Activated T-cell treated with anti-CD3 and anti-CD28 coated beads, Interleukin-2, amount 50 U/mL, for 4 hours (primary cell): ENCODE results near the gene BATF3. TPM values are rescaled to one million over a fixed set of nuclear protein-coding genes. Genes with fewer than 3 reads are reported as not detected.

Experiments used
- ATAC-seq, 2 donors: fragments of 200-7000 bp; cut with Tn5 transposase; one replicate each; pipeline ENCODE4 v1.10.0; 2021
- DNase-seq: peaks from one replicate; pipeline ENCODE4 v3.0.0-alpha.2; 2020
- H3K27me3 Mint-ChIP-seq: one replicate; pipeline ENCODE4 v1.8.0; 2021; ENCODE audit warnings: low read depth, mixed read lengths
- H3K36me3 Mint-ChIP-seq: one replicate; pipeline ENCODE4 v1.8.0; 2022; ENCODE audit warnings: mixed read lengths; ENCODE audit not compliant: insufficient read depth
- H3K4me1 Mint-ChIP-seq: one replicate; pipeline ENCODE4 v1.8.0; 2021; ENCODE audit warnings: low read depth, mixed read lengths
- H3K4me3 Mint-ChIP-seq: one replicate; pipeline ENCODE4 v1.8.0; 2021; ENCODE audit warnings: mild to moderate bottlenecking, moderate library complexity, mixed read lengths
- H3K9me3 Mint-ChIP-seq: one replicate; pipeline ENCODE4 v1.8.0; 2021; ENCODE audit warnings: mixed read lengths
- total RNA-seq, 3 donors: library from RNA; stranded (reverse); gene quantifications; one replicate each; pipeline ENCODE4 v1.2.1, GENCODE V29; 2021

BATF3 gene
- total RNA-seq, 3 donors from 2014 or later, result 54.2 to 75.8 (median 64.8) TPM

DNA sequence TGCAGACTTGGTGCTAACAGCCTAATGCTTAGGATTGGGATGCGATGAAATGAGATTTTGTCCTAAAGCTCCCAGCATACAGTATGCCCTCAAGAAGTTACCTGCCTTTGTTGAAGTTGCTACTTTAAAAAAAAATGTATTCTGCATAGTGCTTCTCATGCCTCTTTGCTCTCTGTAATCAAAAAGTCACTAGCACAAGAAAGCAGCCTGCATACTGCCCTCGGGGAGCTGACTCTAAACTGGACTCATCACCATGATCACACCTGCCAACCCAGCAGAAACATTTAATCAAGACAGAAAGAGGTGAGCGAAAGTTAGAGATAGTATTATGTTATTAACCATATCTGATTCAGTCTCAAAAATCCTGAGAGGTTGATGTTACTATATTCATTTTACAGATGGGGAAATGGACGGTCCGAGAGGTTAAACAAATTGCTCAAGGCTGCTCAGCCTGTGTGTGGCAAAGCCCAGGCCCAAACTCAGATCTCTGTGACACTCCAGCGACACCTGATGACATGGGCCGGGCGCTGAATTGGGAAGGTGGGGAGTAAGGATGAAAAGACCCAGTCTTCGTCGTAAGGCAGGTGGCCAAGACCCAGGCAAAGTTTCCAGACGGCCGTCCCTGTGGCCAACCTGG is 1.1 kb downstream of the BATF3 start:
- DNase-seq (no peak), ATAC-seq (no peak)
- peaks cover 13% of the 10 kb centered on the region for H3K36me3 Mint-ChIP-seq
- peaks cover 7% of the 10 kb centered on the region for H3K27me3 Mint-ChIP-seq
- no peaks in the 10 kb centered on the region for H3K9me3 Mint-ChIP-seq
- H3K4me3 Mint-ChIP-seq, result peak overlapping the region; percentile 89
- H3K4me1 Mint-ChIP-seq, result peaks cover 55% of the 10 kb centered on the region

DNA sequence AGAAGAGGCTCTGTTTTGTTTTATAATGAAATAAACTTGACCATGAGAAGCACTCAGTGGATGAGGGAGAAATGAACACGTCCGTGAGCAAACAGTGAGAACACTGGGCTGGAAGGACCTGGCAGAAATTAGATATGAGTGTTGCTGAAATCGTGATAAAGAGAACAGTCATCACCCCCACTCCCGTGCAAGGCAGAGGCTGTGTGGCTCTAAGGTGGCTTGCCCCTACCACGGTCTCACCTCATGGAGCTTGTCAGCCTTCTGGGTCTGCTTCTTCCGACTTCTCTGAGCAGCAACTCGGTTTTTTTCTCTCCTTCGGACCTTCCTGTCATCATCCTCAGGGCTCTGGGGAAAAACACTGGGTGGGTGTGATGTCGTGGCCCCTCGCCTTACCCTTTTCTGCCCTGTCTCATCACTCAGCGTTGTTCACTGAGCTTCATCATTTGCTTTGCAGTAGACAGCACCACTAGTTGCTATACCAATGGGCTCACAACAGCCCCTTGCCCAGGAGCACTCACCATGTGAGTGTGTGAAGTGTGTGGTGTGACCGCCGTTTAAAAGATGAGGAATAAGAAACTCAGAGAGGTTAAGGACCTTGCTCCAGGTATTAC is 2.8 kb downstream of the BATF3 start:
- no peak for DNase-seq
- Mint-ChIP-seq H3K27me3 (peaks cover 7% of the 10 kb centered on the region), H3K4me3 (peak overlapping the region; percentile 54), H3K9me3 (no peaks in the 10 kb centered on the region), H3K36me3 (peaks cover 15% of the 10 kb centered on the region), H3K4me1 (peaks cover 42% of the 10 kb centered on the region)
- ATAC-seq, result no peak

- Mint-ChIP-seq H3K36me3 (peaks cover 18% of the 10 kb centered on the region), H3K4me1 (peaks cover 21% of the 10 kb centered on the region), H3K27me3 (peaks cover 7% of the 10 kb centered on the region), H3K4me3 (no peak overlapping the region), H3K9me3 (no peaks in the 10 kb centered on the region)
- ATAC-seq (no peak), DNase-seq (no peak)
Observed at GRCh38 chr1:212692774-212693644, 6.6 kb downstream of the BATF3 start.

DNA sequence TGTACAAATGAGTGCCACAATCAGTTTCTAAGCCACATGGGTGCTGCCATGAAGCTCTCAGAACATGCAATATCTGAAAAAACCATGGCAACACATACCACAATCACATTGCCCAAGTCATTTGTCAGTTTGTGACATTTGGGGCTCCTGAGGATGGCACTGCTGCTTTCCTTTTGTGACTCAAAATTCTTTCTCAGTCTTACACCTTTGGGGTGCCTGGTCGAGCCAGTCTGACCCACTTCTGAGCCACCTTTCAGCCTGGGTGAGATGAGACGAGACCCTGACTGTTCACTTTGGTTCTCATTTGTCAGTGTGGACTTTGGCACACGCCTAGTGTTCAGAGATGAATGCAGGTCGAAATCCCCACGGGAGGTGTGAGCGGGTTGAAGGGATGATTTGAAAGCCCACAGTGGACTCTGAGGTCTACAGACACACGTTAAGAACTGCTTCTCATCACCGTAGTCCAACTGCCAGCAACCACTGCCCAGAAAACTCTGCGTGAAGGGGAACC is 8.0 kb downstream of the BATF3 start:
- no peak overlapping the region for H3K4me3 Mint-ChIP-seq

GRCh38 chr1:212690816-212691403 is 8.7 kb downstream of the BATF3 start:
- peaks cover 22% of the 10 kb centered on the region for H3K36me3 Mint-ChIP-seq
- DNase-seq (no peak), ATAC-seq (no peak)
- H3K9me3 Mint-ChIP-seq, result no peaks in the 10 kb centered on the region
- no peak overlapping the region for H3K4me3 Mint-ChIP-seq
- no peaks in the 10 kb centered on the region for H3K27me3 Mint-ChIP-seq
- H3K4me1 Mint-ChIP-seq, result peaks cover 2% of the 10 kb centered on the region

More for the DNA sequence above, 8.0 kb downstream of the BATF3 start:
- Mint-ChIP-seq H3K36me3 (peaks cover 25% of the 10 kb centered on the region), H3K4me1 (peaks cover 9% of the 10 kb centered on the region), H3K27me3 (peaks cover 7% of the 10 kb centered on the region), H3K9me3 (no peaks in the 10 kb centered on the region)
- no peak for DNase-seq
- ATAC-seq, result peak; percentile 62 to 76

DNA sequence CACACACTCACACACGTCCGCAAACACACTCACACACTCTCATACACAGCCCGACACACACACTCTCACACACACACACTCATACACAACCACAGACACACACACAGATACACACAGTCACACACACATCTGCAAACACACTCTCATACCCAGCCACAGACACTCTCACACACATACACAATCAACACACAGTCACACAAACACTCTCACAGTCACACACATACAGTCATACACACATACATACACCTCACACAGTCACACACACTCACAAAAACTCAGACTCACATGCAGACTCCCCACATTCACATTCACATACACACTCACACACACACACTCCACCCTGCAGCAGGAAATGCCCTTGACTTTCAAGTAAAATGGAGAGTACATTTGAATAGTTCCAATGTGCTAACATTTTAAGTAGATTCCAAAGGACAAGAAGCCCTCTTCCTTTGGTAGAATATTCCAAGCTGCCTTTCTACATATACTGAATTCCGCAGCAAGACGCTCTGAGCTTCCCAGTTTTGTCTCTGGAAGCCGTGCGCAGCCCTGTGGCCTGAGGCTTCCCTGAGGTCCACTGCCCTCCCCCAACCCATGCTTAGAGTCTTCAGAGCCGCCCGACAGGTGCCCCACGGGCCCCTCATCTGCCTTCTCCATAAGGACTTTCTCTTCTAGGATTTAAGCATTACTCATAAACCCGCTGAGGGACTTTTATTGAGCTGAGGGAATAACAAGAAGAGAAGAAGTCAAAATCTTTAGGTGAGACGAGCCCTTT is 9.7 kb downstream of the BATF3 start:
- Mint-ChIP-seq H3K36me3 (peaks cover 23% of the 10 kb centered on the region), H3K4me1 (peaks cover 2% of the 10 kb centered on the region), H3K4me3 (no peak overlapping the region), H3K27me3 (no peaks in the 10 kb centered on the region), H3K9me3 (no peaks in the 10 kb centered on the region)
- DNase-seq (no peak), ATAC-seq (no peak)

GRCh38 chr1:212689196-212689725 is 10.4 kb downstream of the BATF3 start:
- H3K27me3 Mint-ChIP-seq, result no peaks in the 10 kb centered on the region
- no peaks in the 10 kb centered on the region for H3K9me3 Mint-ChIP-seq
- ATAC-seq (no peak), DNase-seq (no peak)
- H3K4me3 Mint-ChIP-seq, result no peak overlapping the region
- peaks cover 21% of the 10 kb centered on the region for H3K36me3 Mint-ChIP-seq
- peaks cover 2% of the 10 kb centered on the region for H3K4me1 Mint-ChIP-seq

GRCh38 chr1:212688341-212689047 is 11.1 kb downstream of the BATF3 start:
- Mint-ChIP-seq H3K4me1 (peaks cover 9% of the 10 kb centered on the region), H3K4me3 (no peak overlapping the region), H3K27me3 (no peaks in the 10 kb centered on the region), H3K36me3 (peaks cover 19% of the 10 kb centered on the region), H3K9me3 (no peaks in the 10 kb centered on the region)
- DNase-seq (no peak), ATAC-seq (no peak)

- H3K27me3 Mint-ChIP-seq, result no peaks in the 10 kb centered on the region
- H3K36me3 Mint-ChIP-seq, result peaks cover 19% of the 10 kb centered on the region
- H3K9me3 Mint-ChIP-seq, result no peaks in the 10 kb centered on the region
- peaks cover 16% of the 10 kb centered on the region for H3K4me1 Mint-ChIP-seq
- no peak overlapping the region for H3K4me3 Mint-ChIP-seq
- DNase-seq (no peak), ATAC-seq (no peak)
Observed at GRCh38 chr1:212687811-212688210, 11.8 kb downstream of the BATF3 start.

GRCh38 chr1:212686591-212686990 is 13.0 kb downstream of the BATF3 start:
- no peak for ATAC-seq
- Mint-ChIP-seq H3K36me3 (peaks cover 16% of the 10 kb centered on the region), H3K4me3 (no peak overlapping the region), H3K27me3 (no peaks in the 10 kb centered on the region), H3K9me3 (no peaks in the 10 kb centered on the region), H3K4me1 (peaks cover 20% of the 10 kb centered on the region)
- no peak for DNase-seq

DNA sequence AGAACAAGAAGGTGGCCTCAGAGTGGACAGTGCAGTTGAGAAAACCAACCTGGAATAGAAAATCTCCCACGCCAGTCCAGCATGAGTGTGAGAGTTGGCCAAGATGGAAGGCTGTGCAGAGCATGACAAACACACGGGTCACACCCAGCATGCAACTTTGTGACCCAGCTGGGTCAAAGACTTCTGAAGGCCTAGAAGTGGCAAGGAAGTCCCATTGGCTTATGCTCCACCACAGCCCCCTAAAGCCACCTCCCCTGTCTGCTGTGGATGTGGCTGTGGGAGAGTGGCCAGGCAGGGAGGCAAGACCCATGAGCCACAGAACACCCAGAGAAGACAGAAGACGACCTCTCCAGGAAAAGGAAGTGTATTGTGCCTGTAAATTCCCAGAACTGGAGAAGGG is 13.6 kb downstream of the BATF3 start:
- H3K9me3 Mint-ChIP-seq, result no peaks in the 10 kb centered on the region
- no peaks in the 10 kb centered on the region for H3K27me3 Mint-ChIP-seq
- no peak overlapping the region for H3K4me3 Mint-ChIP-seq
- ATAC-seq (no peak), DNase-seq (no peak)
- peaks cover 16% of the 10 kb centered on the region for H3K36me3 Mint-ChIP-seq
- peaks cover 21% of the 10 kb centered on the region for H3K4me1 Mint-ChIP-seq

DNA sequence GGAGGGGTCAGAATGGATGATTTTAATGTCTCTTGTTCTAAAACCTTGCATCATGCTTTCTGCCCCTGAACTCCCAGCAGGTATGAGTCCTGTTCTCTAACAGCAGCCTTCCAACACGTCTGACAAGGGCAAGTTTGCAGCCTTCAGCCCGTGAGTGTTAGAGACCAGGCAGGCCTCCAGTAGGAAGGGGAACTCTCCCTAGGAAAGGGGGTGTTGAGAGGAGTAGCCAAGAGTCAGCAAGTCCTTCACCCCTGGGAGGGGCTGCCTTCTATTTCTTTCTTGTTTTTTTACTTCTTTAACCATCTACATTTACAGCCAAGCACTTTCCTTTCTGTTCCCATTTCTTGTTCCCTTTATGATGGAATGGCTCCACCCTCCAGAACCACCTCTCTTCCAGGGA is 14.2 kb downstream of the BATF3 start:
- no peaks in the 10 kb centered on the region for H3K27me3 Mint-ChIP-seq
- H3K36me3 Mint-ChIP-seq, result peaks cover 13% of the 10 kb centered on the region
- DNase-seq (no peak), ATAC-seq (no peak)
- H3K9me3 Mint-ChIP-seq, result no peaks in the 10 kb centered on the region
- peaks cover 23% of the 10 kb centered on the region for H3K4me1 Mint-ChIP-seq
- no peak overlapping the region for H3K4me3 Mint-ChIP-seq

GRCh38 chr1:212684521-212685090 is 15.0 kb downstream of the BATF3 start:
- Mint-ChIP-seq H3K27me3 (no peaks in the 10 kb centered on the region), H3K36me3 (peaks cover 13% of the 10 kb centered on the region), H3K4me1 (peaks cover 23% of the 10 kb centered on the region), H3K4me3 (no peak overlapping the region), H3K9me3 (no peaks in the 10 kb centered on the region)
- DNase-seq (no peak), ATAC-seq (no peak)
